Endothelial cell of umbilical vein (primary cell): Measurements from ENCODE around the gene CIAPIN1. TPM values are rescaled to one million over a fixed set of nuclear protein-coding genes. Genes with fewer than 3 reads are reported as not detected.

Experiments
- BruUV-seq: library from RNA; stranded (reverse); fragments of 400-500 nt; replicated peaks from 2 replicates; lab custom pipeline; 2021; lab: Mats Ljungman, UMichigan
- CTCF ChIA-PET: fragments of 300-600, 350-600 bp; sonication (Branson Sonifier 250); formaldehyde crosslinking; loops from one replicate; lab custom pipeline; 2021; ENCODE audit warnings: antibody characterized with exemption, inconsistent platforms; lab: Charles Lee
- POLR2A ChIA-PET: fragments of 300-600, 350-600 bp; sonication (Branson Sonifier 250); formaldehyde crosslinking; loops from one replicate; lab custom pipeline; 2021; ENCODE audit warnings: antibody characterized with exemption, inconsistent platforms; lab: Charles Lee
- DNase-seq: peaks from one replicate; pipeline ENCODE4 v3.0.0-alpha.2; 2011; ENCODE audit warnings: low read depth, low spot score
- FAIRE-seq: peaks from 2 replicates; lab custom pipeline; 2011; peaks lifted over from hg19 to GRCh38; lab: Jason Lieb, UNC
- H2AFZ ChIP-seq: 2 replicates; pipeline ENCODE4 v1.6.0; 2012; ENCODE audit warnings: low read depth, low read length, control low read depth, inconsistent platforms
- H3K27ac ChIP-seq: 2 replicates; pipeline ENCODE4 v1.5.1; 2011; ENCODE audit warnings: low read depth, mild to moderate bottlenecking, control low read depth, low read length, moderate library complexity; ENCODE audit not compliant: insufficient read depth
- H3K27me3 ChIP-seq, 2 experiments: 2 replicates each; pipeline versions ENCODE4 v1.6.0 to v1.6.1; 2011; ENCODE audit warnings: low read length in 2 of 2, mixed read lengths in 1 of 2; ENCODE audit not compliant: control insufficient read depth in 2 of 2, insufficient read depth in 2 of 2
- H3K36me3 ChIP-seq, 2 experiments: 2 replicates in 1 of 2; 3 replicates in 1 of 2; pipeline ENCODE4 v1.5.1; 2011; ENCODE audit warnings: low read length in 2 of 2, mild to moderate bottlenecking in 1 of 2, moderate library complexity in 1 of 2; ENCODE audit not compliant: control insufficient read depth in 2 of 2, insufficient read depth in 2 of 2; ENCODE audit errors: extremely low read depth in 1 of 2
- H3K4me1 ChIP-seq: 3 replicates; pipeline ENCODE4 v1.5.1; 2011; ENCODE audit warnings: mild to moderate bottlenecking, low read length; ENCODE audit not compliant: control insufficient read depth, insufficient read depth; ENCODE audit errors: extremely low read depth
- H3K4me2 ChIP-seq: 2 replicates; pipeline ENCODE4 v1.6.1; 2011; ENCODE audit warnings: low read length, control low read depth, mixed read lengths; ENCODE audit not compliant: insufficient read depth
- H3K4me3 ChIP-seq, 3 experiments: fragments of 200-600 bp in 1 of 3; sonication (generic), shearing (Covaris generic) in 1 of 3; replicated peaks in 1 of 3; 2 replicates each; pipeline ENCODE4 v1.5.1; 2011 to 2016; ENCODE audit warnings: control low read depth in 3 of 3, low read length in 3 of 3, mild to moderate bottlenecking in 2 of 3, inconsistent platforms in 1 of 3, low read depth in 1 of 3, moderate library complexity in 1 of 3; ENCODE audit not compliant: insufficient read depth in 1 of 3
- H3K79me2 ChIP-seq: 2 replicates; pipeline ENCODE4 v1.6.0; 2012; ENCODE audit warnings: low read length, inconsistent platforms; ENCODE audit not compliant: control insufficient read depth, insufficient read depth
- H3K9ac ChIP-seq: replicated peaks from 2 replicates; pipeline ENCODE3; 2011; ENCODE audit warnings: low read length, control low read depth; ENCODE audit not compliant: insufficient read depth; ENCODE audit errors: extremely low read depth
- H3K9me1 ChIP-seq: replicated peaks from 3 replicates; pipeline ENCODE4 v1.6.0; 2011; ENCODE audit warnings: mild to moderate bottlenecking, low read length; ENCODE audit not compliant: control insufficient read depth, insufficient read depth; ENCODE audit errors: extremely low read depth
- H3K9me3 ChIP-seq: replicated peaks from 2 replicates; pipeline ENCODE4 v1.5.1; 2012; ENCODE audit warnings: low read length, inconsistent platforms; ENCODE audit not compliant: control insufficient read depth, insufficient read depth
- H4K20me1 ChIP-seq: replicated peaks from 2 replicates; pipeline ENCODE3; 2011; ENCODE audit warnings: mild to moderate bottlenecking, low read length; ENCODE audit not compliant: control insufficient read depth, insufficient read depth; ENCODE audit errors: extremely low read depth
- FOS ChIP-seq: IDR thresholded peaks from 2 replicates; pipeline ENCODE4 v1.6.1; 2011; ENCODE audit warnings: mild to moderate bottlenecking, low read length, moderate library complexity, borderline replicate concordance; ENCODE audit not compliant: insufficient read depth
- GATA2 ChIP-seq: IDR thresholded peaks from 2 replicates; pipeline ENCODE4 v1.7.0; 2011; ENCODE audit warnings: low read depth, mild to moderate bottlenecking, moderate library complexity, mixed read lengths, low read length; ENCODE audit not compliant: insufficient read length, insufficient read depth
- MAX ChIP-seq: IDR thresholded peaks from 2 replicates; pipeline ENCODE4 v1.6.1; 2011; ENCODE audit not compliant: insufficient read depth, insufficient read length
- MYC ChIP-seq: IDR thresholded peaks from one replicate; pipeline ENCODE4 v1.6.1; 2011; ENCODE audit warnings: mild to moderate bottlenecking, low read depth, low read length
- POLR2A ChIP-seq: IDR thresholded peaks from 2 replicates; pipeline ENCODE4 v1.6.1; 2012; ENCODE audit warnings: low read depth, mild to moderate bottlenecking, control low read depth, low read length
- dilution Hi-C: fragments of 300-500 bp; cut with MboI; formaldehyde crosslinking; loops from one replicate; pipeline ENCODE4 v1.15.0; 2019; ENCODE audit warnings: low sequenced_read_pairs; ENCODE audit not compliant: extremely low pct_ligation_motif_present
- intact Hi-C: fragments of 100-400 bp; cut with micrococcal nuclease; formaldehyde crosslinking; loops from one replicate; pipeline ENCODE4 v1.10.0; 2022
- polyA plus RNA-seq, 4 experiments: library from polyadenylated mRNA; depleted of rRNA in 3 of 4; stranded (reverse) in 3 of 4; unstranded in 1 of 4; fragments of >200 nt; gene quantifications; 2 replicates each; pipeline versions ENCODE4 v1.2.1 to v1.2.3, GENCODE V29; 2011 to 2012; ENCODE audit warnings: missing spikeins in 1 of 4
- total RNA-seq: library from RNA; stranded (reverse); gene quantifications from 2 replicates; pipeline ENCODE4 v1.2.3, GENCODE V29; 2021

Gene CIAPIN1
- total and polyA plus RNA-seq, 2 donors (not counting 3 experiments of a cell fraction or from before 2014, with no cell fraction given), result 74.6 to 77.9 TPM

GRCh38 chr16:57478396-57479204 is 31.4 kb upstream of the CIAPIN1 start:
- H3K27me3 ChIP-seq, result no peaks in the 10 kb centered on the region
- no peaks in the 10 kb centered on the region for H4K20me1 ChIP-seq
- H2AFZ ChIP-seq, result peak overlapping the region; percentile 93
- no peaks in the 10 kb centered on the region for H3K9me3 ChIP-seq
- intact Hi-C loops, result loop anchor here (10.0 kb wide), 1 partner anchor 166 kb away; no protein-coding TSS in a partner anchor
- peaks cover 28% of the 10 kb centered on the region for H3K4me1 ChIP-seq
- FAIRE-seq (peak; percentile 12), DNase-seq (peak; percentile 21)
- H3K4me3 ChIP-seq, result peak overlapping the region; percentile 38 to 69 (median 68)
- ChIA-PET POLR2A (no interaction called here), CTCF (interaction anchor here (1.1 to 3.0 kb wide), 4 partner anchors 16 to 41 kb away, joined by 3 to 21 read pairs (median 3); partner anchors contain the start of genes CIAPIN1, COQ9 and POLR2C)
- H3K36me3 ChIP-seq, result peaks cover 0 to 9% of the 10 kb centered on the region in 2 experiments
- H3K27ac ChIP-seq, result no peak overlapping the region
- H3K79me2 ChIP-seq, result peaks cover 15% of the 10 kb centered on the region
- H3K4me2 ChIP-seq, result peak overlapping the region; percentile 87
- dilution Hi-C loops, result no loop called here
- no peak overlapping the region for H3K9ac ChIP-seq
- no peak for TF ChIP-seq POLR2A
- BruUV-seq, result no TSS peak
- H3K9me1 ChIP-seq, result no peaks in the 10 kb centered on the region

DNA sequence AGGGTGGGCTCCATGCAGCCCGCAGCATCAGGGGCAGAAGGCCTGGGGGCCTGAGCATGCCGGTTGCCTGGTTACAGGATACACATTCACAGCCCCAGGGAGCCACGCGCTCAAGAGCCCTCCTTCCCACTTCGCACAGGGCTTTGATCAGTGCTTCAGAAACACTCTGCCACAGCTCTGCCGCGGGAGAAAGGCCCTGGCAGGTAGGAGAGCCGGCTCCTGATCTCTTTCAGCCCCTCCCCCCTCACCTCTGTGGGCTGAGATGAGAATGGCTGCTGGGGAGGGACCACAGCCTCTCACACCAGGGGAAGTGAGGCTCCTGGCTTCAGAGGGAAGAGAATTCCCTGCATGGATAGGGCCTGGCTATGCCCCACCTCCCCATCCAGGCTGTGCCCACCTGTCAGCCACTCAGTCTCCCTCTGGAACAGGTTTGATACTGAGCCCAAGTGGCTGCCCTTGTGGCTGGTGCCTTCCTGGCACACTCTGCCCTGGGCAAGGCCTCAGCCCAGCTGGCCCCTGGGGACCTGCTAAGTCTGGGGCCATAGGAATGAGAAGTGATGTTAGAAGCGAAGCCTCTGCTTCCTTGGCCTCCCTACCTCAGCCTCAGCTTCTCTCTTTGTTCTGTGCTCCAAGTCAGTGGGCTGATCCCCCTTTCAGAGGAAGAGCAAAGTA is 30.5 kb upstream of the CIAPIN1 start:
- H3K4me2 ChIP-seq, result no peak overlapping the region

More for the DNA sequence above, 30.5 kb upstream of the CIAPIN1 start:
- no peak overlapping the region for H2AFZ ChIP-seq
- BruUV-seq, result no TSS peak
- FAIRE-seq, result no peak
- H3K9ac ChIP-seq, result no peak overlapping the region
- intact Hi-C loops, result loop anchor here (10.0 kb wide), 1 partner anchor 167 kb away; no protein-coding TSS in a partner anchor
- H4K20me1 ChIP-seq, result no peaks in the 10 kb centered on the region
- ChIA-PET CTCF (interaction anchor here (3.0 kb wide), 1 partner anchor 42 kb away, joined by 21 read pairs; no protein-coding TSS in a partner anchor), POLR2A (no interaction called here)
- H3K36me3 ChIP-seq, result peaks cover 0 to 18% of the 10 kb centered on the region in 2 experiments
- H3K9me1 ChIP-seq, result no peaks in the 10 kb centered on the region
- peaks cover 28% of the 10 kb centered on the region for H3K4me1 ChIP-seq
- H3K27ac ChIP-seq, result no peak overlapping the region
- H3K9me3 ChIP-seq, result no peaks in the 10 kb centered on the region
- DNase-seq, result no peak
- no peaks in the 10 kb centered on the region for H3K27me3 ChIP-seq
- H3K79me2 ChIP-seq, result peaks cover 15% of the 10 kb centered on the region
- dilution Hi-C loops, result no loop called here
- TF ChIP-seq FOS (no peak), GATA2 (no peak), POLR2A (no peak), MYC (no peak), MAX (no peak)
- no peak overlapping the region for H3K4me3 ChIP-seq
